ENCODE measurements around the gene EPB41L4B. TPM values are rescaled to one million over a fixed set of nuclear protein-coding genes. Genes with fewer than 3 reads are reported as not detected.

EPB41L4B gene
- total and polyA plus RNA-seq, 2 donors from 2014 or later, result 6.5 to 7.7 TPM

GRCh38 chr9:109355564-109356297 is 34.9 kb upstream of the EPB41L4B start:
- intact Hi-C loops (cut with DNase I), result no loop called here
- H3K4me1 ChIP-seq (ENCODE audit: control insufficient read depth in 2 of 3, insufficient read depth in 2 of 3, low read depth in 1 of 3, low read length in 3 of 3), result no peaks in the 10 kb centered on the region
- no peak overlapping the region for H3K27ac ChIP-seq (ENCODE audit: low read depth in 2 of 2, low read length in 2 of 2)
- TF ChIP-seq CTCF (IDR thresholded peaks at IDR 0.05; ENCODE audit: borderline replicate concordance, extremely low read depth, insufficient read depth), result no peak
- DNase-seq (peak in 1 of 5 donors; percentile 18), FAIRE-seq (no peak)
- H3K9me3 ChIP-seq (ENCODE audit: control insufficient read depth in 2 of 3, insufficient read depth in 1 of 3, low read length in 3 of 3), result no peaks in the 10 kb centered on the region
- H3K4me3 ChIP-seq (ENCODE audit: low read length in 3 of 3), result no peak overlapping the region
- H3K36me3 ChIP-seq (ENCODE audit: control insufficient read depth in 2 of 3, insufficient read depth in 3 of 3, low read length in 3 of 3), result no peaks in the 10 kb centered on the region
- no peak overlapping the region for H3K9ac ChIP-seq (ENCODE audit: low read length in 3 of 3)
- no peaks in the 10 kb centered on the region for H3K27me3 ChIP-seq (ENCODE audit: control insufficient read depth, insufficient read depth, low read length)

GRCh38 chr9:109354190-109354589 is 33.3 kb upstream of the EPB41L4B start:
- H3K4me3 ChIP-seq (ENCODE audit: low read length in 3 of 3), result no peak overlapping the region
- H3K27me3 ChIP-seq (ENCODE audit: control insufficient read depth, insufficient read depth, low read length), result no peaks in the 10 kb centered on the region
- no peak overlapping the region for H3K27ac ChIP-seq (ENCODE audit: low read depth in 2 of 2, low read length in 2 of 2)
- H3K36me3 ChIP-seq (ENCODE audit: control insufficient read depth in 2 of 3, insufficient read depth in 3 of 3, low read length in 3 of 3), result no peaks in the 10 kb centered on the region
- H3K9ac ChIP-seq (ENCODE audit: low read length in 3 of 3), result no peak overlapping the region
- no peak for TF ChIP-seq CTCF (IDR thresholded peaks at IDR 0.05; ENCODE audit: borderline replicate concordance, extremely low read depth, insufficient read depth)
- H3K9me3 ChIP-seq (ENCODE audit: control insufficient read depth in 2 of 3, insufficient read depth in 1 of 3, low read length in 3 of 3), result no peaks in the 10 kb centered on the region
- FAIRE-seq, result no peak
- no peak for DNase-seq
- intact Hi-C loops (cut with DNase I), result no loop called here
- H3K4me1 ChIP-seq (ENCODE audit: control insufficient read depth in 2 of 3, insufficient read depth in 2 of 3, low read depth in 1 of 3, low read length in 3 of 3), result no peaks in the 10 kb centered on the region

- H3K9ac ChIP-seq (ENCODE audit: low read length in 3 of 3), result no peak overlapping the region
- TF ChIP-seq CTCF (IDR thresholded peaks at IDR 0.05; ENCODE audit: borderline replicate concordance, extremely low read depth, insufficient read depth), result no peak
- H3K27ac ChIP-seq (ENCODE audit: low read depth in 2 of 2, low read length in 2 of 2), result no peak overlapping the region
- H3K9me3 ChIP-seq (ENCODE audit: control insufficient read depth in 2 of 3, insufficient read depth in 1 of 3, low read length in 3 of 3), result no peaks in the 10 kb centered on the region
- no peaks in the 10 kb centered on the region for H3K27me3 ChIP-seq (ENCODE audit: control insufficient read depth, insufficient read depth, low read length)
- DNase-seq (no peak), FAIRE-seq (no peak)
- intact Hi-C loops (cut with DNase I), result no loop called here
- no peak overlapping the region for H3K4me3 ChIP-seq (ENCODE audit: low read length in 3 of 3)
- no peaks in the 10 kb centered on the region for H3K4me1 ChIP-seq (ENCODE audit: control insufficient read depth in 2 of 3, insufficient read depth in 2 of 3, low read depth in 1 of 3, low read length in 3 of 3)
- H3K36me3 ChIP-seq (ENCODE audit: control insufficient read depth in 2 of 3, insufficient read depth in 3 of 3, low read length in 3 of 3), result no peaks in the 10 kb centered on the region
Measured at GRCh38 chr9:109351032-109351431, 30.2 kb upstream of the EPB41L4B start.

All from kidney (tissue), 14 donors.